Measurements from ENCODE around the gene HDAC11.
"Not testable (repeated sequence)": the region's sequence is repeated elsewhere in the genome, so short reads cannot be mapped to it uniquely, and the experiment has no call there.

The HDAC11 gene

GRCh38 chr3:13493867-13494441 is 13.8 kb downstream of the HDAC11 start:
- no peak for DNase-seq (ENCODE audit: low spot score)

GRCh38 chr3:13494463-13495350 is 14.6 kb downstream of the HDAC11 start:
- peak; percentile 71 for DNase-seq (ENCODE audit: low spot score)

- DNase-seq (ENCODE audit: low spot score) = no peak
Measured at GRCh38 chr3:13495351-13495813, 15.3 kb downstream of the HDAC11 start.

- DNase-seq (ENCODE audit: low spot score) = peak; percentile 87
Measured at GRCh38 chr3:13495921-13496723, 16.0 kb downstream of the HDAC11 start.

GRCh38 chr3:13496879-13497278 is 16.8 kb downstream of the HDAC11 start:
- no peak for DNase-seq (ENCODE audit: low spot score)

GRCh38 chr3:13497386-13497785 is 17.3 kb downstream of the HDAC11 start:
- DNase-seq (ENCODE audit: low spot score) = no peak

GRCh38 chr3:13498354-13499060 is 18.4 kb downstream of the HDAC11 start:
- no peak for DNase-seq (ENCODE audit: low spot score)

- not testable (repeated sequence) for DNase-seq (ENCODE audit: low spot score)
Measured at GRCh38 chr3:13499246-13499645, 19.1 kb downstream of the HDAC11 start.

GRCh38 chr3:13500133-13500885 is 20.2 kb downstream of the HDAC11 start:
- DNase-seq (ENCODE audit: low spot score) = peak; percentile 38

- DNase-seq (ENCODE audit: low spot score) = no peak
Measured at GRCh38 chr3:13501056-13501455, 20.9 kb downstream of the HDAC11 start.

GRCh38 chr3:13501521-13501920 is 21.4 kb downstream of the HDAC11 start:
- no peak for DNase-seq (ENCODE audit: low spot score)

GRCh38 chr3:13501958-13502790 is 22.1 kb downstream of the HDAC11 start:
- DNase-seq (ENCODE audit: low spot score) = no peak

GRCh38 chr3:13502791-13503060 is 22.6 kb downstream of the HDAC11 start:
- DNase-seq (ENCODE audit: low spot score) = no peak

GRCh38 chr3:13504161-13504831 is 24.2 kb downstream of the HDAC11 start:
- no peak for DNase-seq (ENCODE audit: low spot score)

- no peak for DNase-seq (ENCODE audit: low spot score)
Measured at GRCh38 chr3:13505147-13506130, 25.3 kb downstream of the HDAC11 start.

- no peak for DNase-seq (ENCODE audit: low spot score)
Measured at GRCh38 chr3:13506239-13506638, 26.1 kb downstream of the HDAC11 start.

- DNase-seq (ENCODE audit: low spot score) = no peak
Measured at GRCh38 chr3:13506680-13507079, 26.6 kb downstream of the HDAC11 start.

- DNase-seq (ENCODE audit: low spot score) = no peak
Measured at GRCh38 chr3:13507247-13507569, 27.1 kb downstream of the HDAC11 start.
